IMR-90 (cell line): ENCODE data around the gene GTF2A1L. TPM values are rescaled to one million over a fixed set of nuclear protein-coding genes. Genes with fewer than 3 reads are reported as not detected.

ENCODE experiments used
- ATAC-seq: fragments of 200-7000 bp; cut with Tn5 transposase; 2 replicates; pipeline ENCODE4 v1.9.1; 2020; ENCODE audit warnings: low read depth, mild to moderate bottlenecking, moderate library complexity
- BruUV-seq: library from RNA; stranded (reverse); fragments of 400-500 nt; replicated peaks from 2 replicates; lab custom pipeline; 2021; lab: Mats Ljungman, UMichigan
- CTCF ChIA-PET: fragments of 300-600 bp; formaldehyde crosslinking; extraction: SDS; loops from one replicate; lab custom pipeline; 2021; ENCODE audit warnings: antibody characterized with exemption; lab: Yijun Ruan, JAX
- POLR2A ChIA-PET: fragments of 300-600 bp; sonication (Branson Sonifier 250); formaldehyde crosslinking; loops from one replicate; lab custom pipeline; 2022; ENCODE audit warnings: antibody characterized with exemption; ENCODE audit not compliant: unreplicated experiment; lab: Charles Lee
- DNase-seq: peaks from one replicate; pipeline ENCODE4 v3.0.0; 2013
- H2AFZ ChIP-seq: replicated peaks from 2 replicates; pipeline ENCODE3; 2013; ENCODE audit warnings: low read length, mild to moderate bottlenecking; ENCODE audit not compliant: poor library complexity
- H2AK5ac ChIP-seq: 2 replicates; pipeline ENCODE4 v1.6.1; 2013; ENCODE audit warnings: low read depth, low read length, inconsistent platforms
- H2AK9ac ChIP-seq: replicated peaks from 2 replicates; pipeline ENCODE3; 2013; ENCODE audit warnings: mild to moderate bottlenecking, low read depth, low read length, moderate library complexity; ENCODE audit not compliant: poor library complexity
- H2BK120ac ChIP-seq: 2 replicates; pipeline ENCODE4 v1.6.1; 2013; ENCODE audit warnings: low read depth, low read length, inconsistent platforms
- H2BK15ac ChIP-seq: 3 replicates; pipeline ENCODE4 v1.6.1; 2013; ENCODE audit warnings: low read depth, low read length, inconsistent platforms
- H2BK20ac ChIP-seq: 2 replicates; pipeline ENCODE4 v1.6.1; 2013; ENCODE audit warnings: low read depth, mild to moderate bottlenecking, inconsistent platforms, low read length, moderate library complexity
- H2BK5ac ChIP-seq: 2 replicates; pipeline ENCODE4 v1.6.1; 2013; ENCODE audit warnings: mild to moderate bottlenecking, low read depth, low read length, inconsistent platforms; ENCODE audit not compliant: poor library complexity, severe bottlenecking
- H3K14ac ChIP-seq: replicated peaks from 2 replicates; pipeline ENCODE4 v1.6.1; 2013; ENCODE audit warnings: low read depth, low read length, inconsistent platforms
- H3K18ac ChIP-seq: 2 replicates; pipeline ENCODE4 v1.6.1; 2013; ENCODE audit warnings: low read depth, low read length, control low read depth
- H3K23ac ChIP-seq: 2 replicates; pipeline ENCODE4 v1.6.1; 2013; ENCODE audit warnings: low read depth, low read length, inconsistent platforms
- H3K27ac ChIP-seq: 2 replicates; pipeline ENCODE4 v1.5.1; 2013; ENCODE audit warnings: mild to moderate bottlenecking, control low read depth, low read length; ENCODE audit not compliant: insufficient read depth
- H3K27me3 ChIP-seq: 2 replicates; pipeline ENCODE4 v1.6.1; 2013; ENCODE audit warnings: low read length; ENCODE audit not compliant: control insufficient read depth, insufficient read depth
- H3K36me3 ChIP-seq: 2 replicates; pipeline ENCODE4 v1.6.1; 2013; ENCODE audit warnings: low read length, mixed read lengths; ENCODE audit not compliant: control insufficient read depth, insufficient read depth
- H3K4ac ChIP-seq: 2 replicates; pipeline ENCODE4 v1.6.1; 2013; ENCODE audit warnings: low read depth, low read length, inconsistent platforms
- H3K4me1 ChIP-seq: 2 replicates; pipeline ENCODE4 v1.6.1; 2013; ENCODE audit warnings: low read length, mixed read lengths; ENCODE audit not compliant: control insufficient read depth, insufficient read depth
- H3K4me2 ChIP-seq: 2 replicates; pipeline ENCODE4 v1.6.1; 2013; ENCODE audit warnings: low read depth, mild to moderate bottlenecking, control low read depth, low read length, moderate library complexity
- H3K4me3 ChIP-seq: 2 replicates; pipeline ENCODE4 v1.5.1; 2013; ENCODE audit warnings: low read depth, mild to moderate bottlenecking, control low read depth, low read length, moderate library complexity; ENCODE audit not compliant: insufficient read depth
- H3K56ac ChIP-seq: 2 replicates; pipeline ENCODE4 v1.6.1; 2013; ENCODE audit warnings: low read length, inconsistent platforms; ENCODE audit not compliant: insufficient read depth; ENCODE audit errors: extremely low read depth
- H3K79me1 ChIP-seq, 2 experiments: 2 replicates each; pipeline ENCODE4 v1.6.1; 2013; ENCODE audit warnings: low read length in 2 of 2, inconsistent platforms in 1 of 2, low read depth in 1 of 2
- H3K9ac ChIP-seq: 2 replicates; pipeline ENCODE4 v1.6.1; 2013; ENCODE audit warnings: low read depth, low read length, control low read depth
- H3K9me1 ChIP-seq: 2 replicates; pipeline ENCODE4 v1.6.1; 2013; ENCODE audit warnings: low read length, inconsistent platforms; ENCODE audit not compliant: insufficient read depth
- H3K9me3 ChIP-seq: 2 replicates; pipeline ENCODE4 v1.6.1; 2013; ENCODE audit warnings: low read length; ENCODE audit not compliant: control insufficient read depth, insufficient read depth
- H4K20me1 ChIP-seq: 2 replicates; pipeline ENCODE4 v1.6.1; 2013; ENCODE audit warnings: low read length, inconsistent platforms; ENCODE audit not compliant: insufficient read depth
- H4K5ac ChIP-seq: 2 replicates; pipeline ENCODE4 v1.6.1; 2013; ENCODE audit warnings: mild to moderate bottlenecking, low read depth, low read length, control low read depth
- H4K8ac ChIP-seq, 2 experiments: 2 replicates each; pipeline ENCODE4 v1.6.1; 2013; ENCODE audit warnings: low read depth in 2 of 2, low read length in 2 of 2, control low read depth in 1 of 2, inconsistent platforms in 1 of 2
- H4K91ac ChIP-seq: 2 replicates; pipeline ENCODE4 v1.6.1; 2013; ENCODE audit warnings: low read depth, low read length, inconsistent platforms; ENCODE audit not compliant: insufficient read depth
- CEBPB ChIP-seq: IDR thresholded peaks from 2 replicates; pipeline ENCODE4 v1.6.1; 2012; ENCODE audit warnings: low read depth, low read length, improper control_type of control experiment
- MXI1 ChIP-seq: IDR thresholded peaks from 2 replicates; pipeline ENCODE4 v1.6.1; 2012; ENCODE audit warnings: low read depth, mild to moderate bottlenecking, low read length, moderate library complexity, borderline replicate concordance
- POLR2A ChIP-seq: IDR thresholded peaks from 2 replicates; pipeline ENCODE4 v1.6.1; 2012; ENCODE audit warnings: mild to moderate bottlenecking, low read depth, low read length
- RAD21 ChIP-seq: IDR thresholded peaks from 2 replicates; pipeline ENCODE4 v1.6.1; 2012; ENCODE audit warnings: low read length, improper control_type of control experiment
- WGBS, 2 experiments: methylation state at CpG; one replicate each; pipeline versions ENCODE4 v1.1.5 to v1.1.7; 2013; ENCODE audit warnings: missing lambda C conversion rate in 2 of 2; ENCODE audit not compliant: insufficient read length in 1 of 2; ENCODE audit errors: extremely low coverage in 2 of 2; 5-methylcytosine and 5-hydroxymethylcytosine counted together
- dilution Hi-C: fragments of 300-500 bp; cut with HindIII; formaldehyde crosslinking; loops from one replicate; pipeline ENCODE4 v1.14.3; 2018; ENCODE audit warnings: low sequenced_read_pairs; ENCODE audit not compliant: unreplicated experiment
- in situ Hi-C: fragments of 300-500 bp; cut with MboI; formaldehyde crosslinking; loops from 3 replicates; pipeline ENCODE4 v1.14.3; 2019; ENCODE audit warnings: low sequenced_read_pairs, inconsistent platforms, mixed read lengths
- intact Hi-C: fragments of 100-400 bp; cut with micrococcal nuclease; formaldehyde crosslinking; loops from 2 replicates; pipeline ENCODE4 v1.10.0; 2022
- polyA plus RNA-seq, 3 experiments: library from polyadenylated mRNA; depleted of rRNA; stranded (reverse); fragments of >200 nt; gene quantifications; 2 replicates each; pipeline ENCODE4 v1.2.3, GENCODE V29; 2012; ENCODE audit warnings: low replicate concordance in 1 of 3
- total RNA-seq: library from RNA; depleted of rRNA; stranded (reverse); fragments of >200 nt; gene quantifications from 2 replicates; pipeline ENCODE4 v1.2.3, GENCODE V29; 2012

The GTF2A1L gene
- total and polyA plus RNA-seq, 2 of the 4 experiments (the other 2 are of a cell fraction) = not detected

GRCh38 chr2:48696881-48697280 is 79.2 kb downstream of the GTF2A1L start:
- H3K4me3 ChIP-seq = no peak overlapping the region
- H4K20me1 ChIP-seq = no peaks in the 10 kb centered on the region
- POLR2A ChIA-PET = no interaction called here
- TF ChIP-seq RAD21 (no peak), CEBPB (no peak), MXI1 (no peak), POLR2A (no peak)
- H3K79me1 ChIP-seq = no peaks in the 10 kb centered on the region
- dilution Hi-C loops (no loop called here), intact Hi-C loops (no loop called here), in situ Hi-C loops (no loop called here)
- ATAC-seq = no peak
- H4K5ac ChIP-seq = no peak overlapping the region
- peak overlapping the region; percentile 9; the same call in 1 of the 3 replicates for H2BK15ac ChIP-seq
- no peak overlapping the region for H2BK5ac ChIP-seq
- no peak overlapping the region for H3K18ac ChIP-seq
- no peak overlapping the region for H2AFZ ChIP-seq
- no peak overlapping the region for H2AK9ac ChIP-seq
- CTCF ChIA-PET = no interaction called here
- H3K56ac ChIP-seq = no peak overlapping the region
- peak overlapping the region; percentile 56; the same call in 1 of the 2 replicates for H3K14ac ChIP-seq
- no TSS peak for BruUV-seq
- 100% methylated on average over 1 of the region's 1 CpG; no CpG with 5 or more reads in 1 of the 2 experiments for WGBS, 2 experiments
- H2BK20ac ChIP-seq = 0 out of 2 replicates have a peak overlapping the region, but pooled peaks have one; percentile 8
- no peak for DNase-seq
- no peaks in the 10 kb centered on the region for H3K27me3 ChIP-seq
- 0 out of 2 replicates have a peak overlapping the region, but pooled peaks have one; percentile 8 for H3K4ac ChIP-seq
- H3K9me3 ChIP-seq = no peaks in the 10 kb centered on the region
- no peak overlapping the region for H3K27ac ChIP-seq
- H3K23ac ChIP-seq = no peak overlapping the region
- no peaks in the 10 kb centered on the region for H3K9me1 ChIP-seq
- H2AK5ac ChIP-seq = no peak overlapping the region; the same call in 1 of the 2 replicates
- peaks cover 9% of the 10 kb centered on the region for H3K4me1 ChIP-seq
- H4K91ac ChIP-seq = peak overlapping the region; percentile 20; the same call in 1 of the 2 replicates
- H4K8ac ChIP-seq = no peak overlapping the region
- no peak overlapping the region for H3K9ac ChIP-seq
- H3K4me2 ChIP-seq = no peak overlapping the region
- H2BK120ac ChIP-seq = peak overlapping the region; percentile 58
- H3K36me3 ChIP-seq = no peaks in the 10 kb centered on the region
